ENCODE data around the gene APOOL. TPM values are rescaled to one million over a fixed set of nuclear protein-coding genes. Genes with fewer than 3 reads are reported as not detected.

The APOOL gene
- total and polyA plus RNA-seq, 9 of the 15 experiments (the other 6 are each of a cell fraction or from before 2014, with no cell fraction given) = 4.6 to 20.5 (median 10.2) TPM

GRCh38 chrX:85003655-85004244 lies at the start of gene APOOL (continued):
- TF ChIP-seq ZNF592 (IDR thresholded peaks at IDR 0.05) (0 out of 2 replicates have a peak, but pooled peaks have one; percentile 44), ZBTB26 (CRISPR knock-in tag; IDR thresholded peaks at IDR 0.05) (no peak), NFXL1 (CRISPR knock-in tag; IDR thresholded peaks at IDR 0.05) (no peak), CCAR2 (IDR thresholded peaks at IDR 0.05; ENCODE audit: low read depth, low read length) (no peak), ID3 (CRISPR knock-in tag; IDR thresholded peaks at IDR 0.05) (no peak), ID3 (tag; IDR thresholded peaks at IDR 0.05) (no peak), TAF1 (IDR thresholded peaks at IDR 0.05; ENCODE audit: control insufficient read depth, extremely low read depth, insufficient read depth, low read length, severe bottlenecking) (peak; percentile 63), ARID3A (IDR thresholded peaks at IDR 0.05; ENCODE audit: borderline replicate concordance, low read depth, low read length) (no peak), ZNF280B (CRISPR knock-in tag; IDR thresholded peaks at IDR 0.05) (no peak), JUNB (CRISPR knock-in tag; conservative IDR thresholded peaks at IDR 0.05) (no peak), ZNF398 (CRISPR knock-in tag; IDR thresholded peaks at IDR 0.05) (no peak), CHD2 (IDR thresholded peaks at IDR 0.05; ENCODE audit: low read depth, low read length) (no peak), MLLT1 (IDR thresholded peaks at IDR 0.05) (peak in 1 of 2 experiments; percentile 92; a peak in 2 of 4 replicates), CEBPB (tag; IDR thresholded peaks at IDR 0.05) (no peak)
